ENCODE measurements around the gene BCAS3.
"Not testable (repeated sequence)": the region's sequence is repeated elsewhere in the genome, so short reads cannot be mapped to it uniquely, and the experiment has no call there.

The BCAS3 gene

GRCh38 chr17:61139219-61139618 is 461.6 kb downstream of the BCAS3 start:
- H3K27ac ChIP-seq = peak overlapping the region; percentile 28

GRCh38 chr17:61140081-61140786 is 462.6 kb downstream of the BCAS3 start:
- no peak for TF ChIP-seq CTCF (IDR thresholded peaks at IDR 0.05; ENCODE audit: low read depth, low read length, missing control alignments)
- DNase-seq = no peak
- Histone ChIP-seq H3K4me3 (ENCODE audit: low read depth, low read length) (no peak overlapping the region), H3K27me3 (replicated peaks) (no peaks in the 10 kb centered on the region), H3K36me3 (replicated peaks) (no peaks in the 10 kb centered on the region), H3K27ac (no peak overlapping the region)
- in situ Hi-C loops (cut with HindIII; ENCODE audit: low pct_ligation_motif_present, low sequenced_read_pairs) = no loop called here

More at GRCh38 chr17:61139219-61139618, 461.6 kb downstream of the BCAS3 start:
- in situ Hi-C loops (cut with HindIII; ENCODE audit: low pct_ligation_motif_present, low sequenced_read_pairs) = no loop called here
- DNase-seq = peak; percentile 68
- Histone ChIP-seq H3K36me3 (replicated peaks) (no peaks in the 10 kb centered on the region), H3K4me3 (ENCODE audit: low read depth, low read length) (no peak overlapping the region), H3K27me3 (replicated peaks) (no peaks in the 10 kb centered on the region)
- TF ChIP-seq CTCF (IDR thresholded peaks at IDR 0.05; ENCODE audit: low read depth, low read length, missing control alignments) = no peak

GRCh38 chr17:61143026-61143425 is 465.4 kb downstream of the BCAS3 start:
- no peak for TF ChIP-seq CTCF (IDR thresholded peaks at IDR 0.05; ENCODE audit: low read depth, low read length, missing control alignments)
- H3K27ac ChIP-seq = no peak overlapping the region
- no peaks in the 10 kb centered on the region for H3K27me3 ChIP-seq (replicated peaks)
- in situ Hi-C loops (cut with HindIII; ENCODE audit: low pct_ligation_motif_present, low sequenced_read_pairs) = no loop called here
- no peak for DNase-seq
- H3K4me3 ChIP-seq (ENCODE audit: low read depth, low read length) = no peak overlapping the region
- no peaks in the 10 kb centered on the region for H3K36me3 ChIP-seq (replicated peaks)

- DNase-seq = peak; percentile 45
- peak overlapping the region; percentile 15 for H3K27ac ChIP-seq
- no peak overlapping the region for H3K4me3 ChIP-seq (ENCODE audit: low read depth, low read length)
- in situ Hi-C loops (cut with HindIII; ENCODE audit: low pct_ligation_motif_present, low sequenced_read_pairs) = no loop called here
- H3K27me3 ChIP-seq (replicated peaks) = no peaks in the 10 kb centered on the region
- no peaks in the 10 kb centered on the region for H3K36me3 ChIP-seq (replicated peaks)
- no peak for TF ChIP-seq CTCF (IDR thresholded peaks at IDR 0.05; ENCODE audit: low read depth, low read length, missing control alignments)
Measured at GRCh38 chr17:61144137-61144536, 466.5 kb downstream of the BCAS3 start.

- no peak for TF ChIP-seq CTCF (IDR thresholded peaks at IDR 0.05; ENCODE audit: low read depth, low read length, missing control alignments)
- in situ Hi-C loops (cut with HindIII; ENCODE audit: low pct_ligation_motif_present, low sequenced_read_pairs) = no loop called here
- Histone ChIP-seq H3K27ac (peak overlapping the region; percentile 15), H3K4me3 (ENCODE audit: low read depth, low read length) (no peak overlapping the region), H3K36me3 (replicated peaks) (no peaks in the 10 kb centered on the region), H3K27me3 (replicated peaks) (no peaks in the 10 kb centered on the region)
- no peak for DNase-seq
Measured at GRCh38 chr17:61144617-61145564, 467.2 kb downstream of the BCAS3 start.

- H3K27me3 ChIP-seq (replicated peaks); H3K4me3 ChIP-seq (ENCODE audit: low read depth, low read length); DNase-seq; in situ Hi-C loops (cut with HindIII; ENCODE audit: low pct_ligation_motif_present, low sequenced_read_pairs); H3K27ac ChIP-seq; H3K36me3 ChIP-seq (replicated peaks): not testable (repeated sequence)
Measured at GRCh38 chr17:61146833-61147232, 469.2 kb downstream of the BCAS3 start.

All from brain microvascular endothelial cell (primary cell).